Stimulated activated CD8-positive, alpha-beta memory T cell treated with anti-CD3 and anti-CD28 coated beads, Interleukin-7, amount 100 ng/mL, for 4 hours (primary cell): Measurements from ENCODE around the gene GNAI2.
"Not testable (repeated sequence)": the region's sequence is repeated elsewhere in the genome, so short reads cannot be mapped to it uniquely, and the experiment has no call there.

Experiments used
- DNase-seq, 2 donors: peaks; one replicate each; pipeline ENCODE4 v3.0.0-alpha.2; 2020; ENCODE audit warnings: low read depth in 2 of 2

The GNAI2 gene

GRCh38 chr3:50245251-50245745 is 9.3 kb downstream of the GNAI2 start:
- no peak for DNase-seq

- DNase-seq, result peak; percentile 87 to 89
Observed at GRCh38 chr3:50245831-50246516, 10.0 kb downstream of the GNAI2 start.

- DNase-seq, result peak; percentile 79 to 83
Observed at GRCh38 chr3:50246517-50246954, 10.5 kb downstream of the GNAI2 start.

- DNase-seq, result no peak
Observed at GRCh38 chr3:50248387-50248786, 12.4 kb downstream of the GNAI2 start.

- no peak for DNase-seq
Observed at GRCh38 chr3:50249457-50249856, 13.5 kb downstream of the GNAI2 start.

- no peak for DNase-seq
Observed at GRCh38 chr3:50250514-50250913, 14.5 kb downstream of the GNAI2 start.

- DNase-seq, result peak; percentile 39 to 52
Observed at GRCh38 chr3:50251220-50251619, 15.2 kb downstream of the GNAI2 start.

- DNase-seq, result no peak
Observed at GRCh38 chr3:50254577-50255250, 18.7 kb downstream of the GNAI2 start.

GRCh38 chr3:50255251-50255615 is 19.2 kb downstream of the GNAI2 start:
- DNase-seq, result no peak

- no peak for DNase-seq
Observed at GRCh38 chr3:50256978-50257890, 21.2 kb downstream of the GNAI2 start.

- no peak for DNase-seq
Observed at GRCh38 chr3:50258029-50258680, 22.2 kb downstream of the GNAI2 start.

GRCh38 chr3:50258979-50259378 is 23.0 kb downstream of the GNAI2 start:
- no peak for DNase-seq

GRCh38 chr3:50259432-50260026 is 23.5 kb downstream of the GNAI2 start:
- DNase-seq, result no peak

GRCh38 chr3:50260027-50260941 is 24.3 kb downstream of the GNAI2 start:
- DNase-seq, result peak; percentile 44 to 76

- DNase-seq, result no peak
Observed at GRCh38 chr3:50260942-50261441, 25.0 kb downstream of the GNAI2 start.

- DNase-seq, result no peak
Observed at GRCh38 chr3:50261505-50261904, 25.5 kb downstream of the GNAI2 start.

GRCh38 chr3:50262200-50262599 is 26.2 kb downstream of the GNAI2 start:
- not testable (repeated sequence) for DNase-seq

- no peak for DNase-seq
Observed at GRCh38 chr3:50262778-50263177, 26.8 kb downstream of the GNAI2 start.

- DNase-seq, result no peak
Observed at GRCh38 chr3:50263478-50264382, 27.7 kb downstream of the GNAI2 start.
